ENCODE data around the gene NT5DC1. TPM values are rescaled to one million over a fixed set of nuclear protein-coding genes. Genes with fewer than 3 reads are reported as not detected.

NT5DC1 gene
- total and polyA plus RNA-seq, 4 donors = 8.6 to 49.0 (median 22.1) TPM

GRCh38 chr6:116298273-116298672 lies 197.6 kb downstream of the NT5DC1 start:
- Histone ChIP-seq H3K27ac (ENCODE audit: low read depth in 1 of 2, low read length in 1 of 2) (no peak overlapping the region), H3K9ac (ENCODE audit: insufficient read depth in 1 of 2, low read length in 2 of 2) (no peak overlapping the region), H3K36me3 (ENCODE audit: control insufficient read depth in 4 of 4, insufficient read depth in 4 of 4, low read length in 4 of 4) (no peaks in the 10 kb centered on the region), H3K9me3 (ENCODE audit: control insufficient read depth in 4 of 4, insufficient read depth in 3 of 4, low read length in 3 of 4) (peaks cover 0 to 10% (median under 1%) of the 10 kb centered on the region in 4 donors), H3K4me3 (no peak overlapping the region), H3K4me1 (ENCODE audit: control insufficient read depth in 5 of 5, insufficient read depth in 5 of 5, low read length in 5 of 5) (peaks cover 0 to 6% (median 0%) of the 10 kb centered on the region in 5 donors), H3K27me3 (ENCODE audit: control insufficient read depth in 3 of 3, insufficient read depth in 3 of 3, low read length in 2 of 3) (no peaks in the 10 kb centered on the region)
- ATAC-seq (ENCODE audit: insufficient read depth, low FRiP score) (no peak), DNase-seq (no peak)
- no peak for TF ChIP-seq CTCF (IDR thresholded peaks at IDR 0.05; ENCODE audit: control extremely low read depth, extremely low read depth)
- WGBS, 2 donors = 98 to 99% methylated on average over 3 of the region's 3 CpGs

- H3K4me1 ChIP-seq (ENCODE audit: control insufficient read depth in 5 of 5, insufficient read depth in 5 of 5, low read length in 5 of 5) = peaks cover 0 to 6% (median 0%) of the 10 kb centered on the region in 5 donors
- no peaks in the 10 kb centered on the region for H3K36me3 ChIP-seq (ENCODE audit: control insufficient read depth in 4 of 4, insufficient read depth in 4 of 4, low read length in 4 of 4)
- DNase-seq = no peak
- no peak overlapping the region for H3K4me3 ChIP-seq
- H3K9me3 ChIP-seq (ENCODE audit: control insufficient read depth in 4 of 4, insufficient read depth in 3 of 4, low read length in 3 of 4) = peaks cover 0 to 10% (median under 1%) of the 10 kb centered on the region in 4 donors
- H3K27ac ChIP-seq (ENCODE audit: low read depth in 1 of 2, low read length in 1 of 2) = no peak overlapping the region
- no peak overlapping the region for H3K9ac ChIP-seq (ENCODE audit: insufficient read depth in 1 of 2, low read length in 2 of 2)
- no peak for ATAC-seq (ENCODE audit: insufficient read depth, low FRiP score)
- TF ChIP-seq CTCF (IDR thresholded peaks at IDR 0.05; ENCODE audit: control extremely low read depth, extremely low read depth) = no peak
- H3K27me3 ChIP-seq (ENCODE audit: control insufficient read depth in 3 of 3, insufficient read depth in 3 of 3, low read length in 2 of 3) = no peaks in the 10 kb centered on the region
Measured at GRCh38 chr6:116298973-116299372, 198.3 kb downstream of the NT5DC1 start.

Other genes starting within 250 kb of the NT5DC1 start
- gene FRK, start 40.0 kb upstream of the NT5DC1 start, total RNA-seq = 10 to 100 TPM in 1 of 2 donors, 1 to 10 TPM in 1; 8.7 to 18.3 TPM
- gene FRK, start 40.0 kb upstream of the NT5DC1 start, polyA plus RNA-seq = 1 to 10 TPM; 1.2 to 1.4 TPM
- gene COL10A1, start 25.3 kb downstream of the NT5DC1 start, total RNA-seq = under 1 TPM in 1 of 2 donors, not detected in 1; 0.28 TPM
- gene COL10A1, start 25.3 kb downstream of the NT5DC1 start, polyA plus RNA-seq = not detected
- 10 to 100 TPM; 14.8 to 30.0 TPM for gene TSPYL4, start 153.2 kb downstream of the NT5DC1 start, total RNA-seq
- gene TSPYL4, start 153.2 kb downstream of the NT5DC1 start, polyA plus RNA-seq = 1 to 10 TPM; 7.3 to 8.9 TPM
- gene TSPYL1, start 179.1 kb downstream of the NT5DC1 start, total RNA-seq = 10 to 100 TPM; 67.8 to 68.8 TPM
- gene TSPYL1, start 179.1 kb downstream of the NT5DC1 start, polyA plus RNA-seq = 10 to 100 TPM; 16.3 to 25.1 TPM

All from lung (tissue), 12 donors.